GM19239 (cell line): ENCODE data around the gene ACAP2.
A peak's percentile ranks its signal among the peaks of the same experiment; 100 is the strongest.

Experiments used
- DNase-seq: peaks from one replicate; pipeline ENCODE4 v3.0.0; 2011; ENCODE audit warnings: low spot score; ENCODE audit not compliant: insufficient read length
- FAIRE-seq: peaks from 2 replicates; lab custom pipeline; 2011; peaks lifted over from hg19 to GRCh38; lab: Jason Lieb, UNC

The ACAP2 gene

GRCh38 chr3:195265363-195265976 is 177.3 kb downstream of the ACAP2 start:
- no peak for DNase-seq
- FAIRE-seq, result no peak

GRCh38 chr3:195263925-195264600 is 178.8 kb downstream of the ACAP2 start:
- DNase-seq, result no peak

GRCh38 chr3:195263193-195263924 is 179.5 kb downstream of the ACAP2 start:
- no peak for FAIRE-seq
- DNase-seq, result no peak

More at GRCh38 chr3:195263925-195264600, 178.8 kb downstream of the ACAP2 start:
- FAIRE-seq, result no peak

GRCh38 chr3:195261925-195262324 is 180.9 kb downstream of the ACAP2 start:
- no peak for FAIRE-seq

GRCh38 chr3:195260280-195260905 is 182.4 kb downstream of the ACAP2 start:
- FAIRE-seq (no peak), DNase-seq (no peak)

More at GRCh38 chr3:195261925-195262324, 180.9 kb downstream of the ACAP2 start:
- no peak for DNase-seq

GRCh38 chr3:195259475-195260279 is 183.1 kb downstream of the ACAP2 start:
- peak; percentile 81 for FAIRE-seq
- DNase-seq, result peak; percentile 96

GRCh38 chr3:195259154-195259474 is 183.7 kb downstream of the ACAP2 start:
- no peak for FAIRE-seq
- no peak for DNase-seq

- DNase-seq, result no peak
- peak; percentile 31 for FAIRE-seq
Observed at GRCh38 chr3:195258449-195259153, 184.2 kb downstream of the ACAP2 start.

GRCh38 chr3:195257454-195258448 is 185.1 kb downstream of the ACAP2 start:
- no peak for FAIRE-seq

GRCh38 chr3:195256639-195257453 is 186.0 kb downstream of the ACAP2 start:
- FAIRE-seq (no peak), DNase-seq (no peak)

More at GRCh38 chr3:195257454-195258448, 185.1 kb downstream of the ACAP2 start:
- DNase-seq, result no peak

- FAIRE-seq (no peak), DNase-seq (no peak)
Observed at GRCh38 chr3:195255571-195256501, 187.0 kb downstream of the ACAP2 start.

GRCh38 chr3:195255176-195255500 is 187.7 kb downstream of the ACAP2 start:
- FAIRE-seq, result no peak

GRCh38 chr3:195254454-195255175 is 188.2 kb downstream of the ACAP2 start:
- DNase-seq (no peak), FAIRE-seq (no peak)

More at GRCh38 chr3:195255176-195255500, 187.7 kb downstream of the ACAP2 start:
- no peak for DNase-seq

GRCh38 chr3:195253923-195254432 is 188.8 kb downstream of the ACAP2 start:
- DNase-seq (no peak), FAIRE-seq (no peak)

GRCh38 chr3:195251336-195252065 is 191.3 kb downstream of the ACAP2 start:
- DNase-seq, result no peak
- FAIRE-seq, result no peak
